CD4-positive, CD25-positive, alpha-beta regulatory T cell (primary cell): ENCODE data around the gene KDM3B. TPM values are rescaled to one million over a fixed set of nuclear protein-coding genes. Genes with fewer than 3 reads are reported as not detected.
A peak's percentile ranks its signal among the peaks of the same experiment; 100 is the strongest.

Experiments
- ATAC-seq, 2 donors: fragments of 150-1000 bp; cut with Tn5 transposase; one replicate each; pipeline ENCODE4 v1.10.0; 2021; ENCODE audit warnings: low read depth in 2 of 2, moderate number of reproducible peaks in 2 of 2, moderate library complexity in 1 of 2
- DNase-seq, 3 donors: peaks; one replicate each; pipeline versions ENCODE4 v3.0.0 to v3.0.0-alpha.2; 2012 to 2022; ENCODE audit warnings: mixed read lengths in 1 of 3
- H3K27ac ChIP-seq: one replicate; pipeline ENCODE4 v1.7.0; 2013; ENCODE audit warnings: mild to moderate bottlenecking, low read length; ENCODE audit not compliant: insufficient read depth, poor library complexity, severe bottlenecking
- H3K27me3 ChIP-seq: one replicate; pipeline ENCODE4 v1.7.0; 2013; ENCODE audit warnings: low read length; ENCODE audit not compliant: control insufficient read depth, insufficient read depth
- H3K36me3 ChIP-seq: one replicate; pipeline ENCODE4 v1.7.0; 2013; ENCODE audit warnings: mild to moderate bottlenecking, low read length, moderate library complexity; ENCODE audit not compliant: control insufficient read depth, insufficient read depth
- H3K4me1 ChIP-seq: 2 replicates; pipeline ENCODE4 v1.7.0; 2013; ENCODE audit warnings: mild to moderate bottlenecking, low read length; ENCODE audit not compliant: insufficient read depth, control insufficient read depth, poor library complexity, severe bottlenecking
- H3K4me3 ChIP-seq: one replicate; pipeline ENCODE4 v1.7.0; 2013; ENCODE audit warnings: low read depth, mild to moderate bottlenecking, low read length, moderate library complexity
- H3K9me3 ChIP-seq, 2 experiments: 1 replicate in 1 of 2; 2 replicates in 1 of 2; pipeline ENCODE4 v1.7.0; 2013; ENCODE audit warnings: low read length in 2 of 2, mild to moderate bottlenecking in 1 of 2, moderate library complexity in 1 of 2; ENCODE audit not compliant: control insufficient read depth in 2 of 2
- H3K27ac Mint-ChIP-seq, 3 donors: one replicate each; pipeline ENCODE4 v1.8.0; 2020 to 2022; ENCODE audit warnings: mild to moderate bottlenecking in 3 of 3, mixed read lengths in 3 of 3, moderate library complexity in 2 of 3
- H3K27me3 Mint-ChIP-seq: one replicate; pipeline ENCODE4 v1.8.0; 2022; ENCODE audit warnings: mild to moderate bottlenecking, mixed read lengths
- H3K36me3 Mint-ChIP-seq: one replicate; pipeline ENCODE4 v1.8.0; 2020; ENCODE audit warnings: mixed read lengths
- H3K4me1 Mint-ChIP-seq, 4 donors: one replicate each; pipeline ENCODE4 v1.8.0; 2020 to 2022; ENCODE audit warnings: mixed read lengths in 4 of 4, mild to moderate bottlenecking in 1 of 4
- H3K4me3 Mint-ChIP-seq, 4 donors: one replicate each; pipeline ENCODE4 v1.8.0; 2020 to 2022; ENCODE audit warnings: mild to moderate bottlenecking in 4 of 4, mixed read lengths in 4 of 4, moderate library complexity in 3 of 4
- H3K9me3 Mint-ChIP-seq, 7 donors: one replicate each; pipeline ENCODE4 v1.8.0; 2020 to 2022; ENCODE audit warnings: mixed read lengths in 7 of 7, mild to moderate bottlenecking in 3 of 7, moderate library complexity in 2 of 7
- polyA plus RNA-seq, 4 donors: library from polyadenylated mRNA; unstranded; fragments of 300-500 nt; fragmentation: Illumina TruSeq; gene quantifications; one replicate each; pipeline ENCODE4 v1.2.3, GENCODE V29; 2021
- total RNA-seq: library from RNA; stranded (reverse); gene quantifications from one replicate; pipeline ENCODE4 v1.2.3, GENCODE V29; 2022

The KDM3B gene
- total and polyA plus RNA-seq, 5 donors from 2014 or later = 12.8 to 77.1 (median 13.8) TPM

DNA sequence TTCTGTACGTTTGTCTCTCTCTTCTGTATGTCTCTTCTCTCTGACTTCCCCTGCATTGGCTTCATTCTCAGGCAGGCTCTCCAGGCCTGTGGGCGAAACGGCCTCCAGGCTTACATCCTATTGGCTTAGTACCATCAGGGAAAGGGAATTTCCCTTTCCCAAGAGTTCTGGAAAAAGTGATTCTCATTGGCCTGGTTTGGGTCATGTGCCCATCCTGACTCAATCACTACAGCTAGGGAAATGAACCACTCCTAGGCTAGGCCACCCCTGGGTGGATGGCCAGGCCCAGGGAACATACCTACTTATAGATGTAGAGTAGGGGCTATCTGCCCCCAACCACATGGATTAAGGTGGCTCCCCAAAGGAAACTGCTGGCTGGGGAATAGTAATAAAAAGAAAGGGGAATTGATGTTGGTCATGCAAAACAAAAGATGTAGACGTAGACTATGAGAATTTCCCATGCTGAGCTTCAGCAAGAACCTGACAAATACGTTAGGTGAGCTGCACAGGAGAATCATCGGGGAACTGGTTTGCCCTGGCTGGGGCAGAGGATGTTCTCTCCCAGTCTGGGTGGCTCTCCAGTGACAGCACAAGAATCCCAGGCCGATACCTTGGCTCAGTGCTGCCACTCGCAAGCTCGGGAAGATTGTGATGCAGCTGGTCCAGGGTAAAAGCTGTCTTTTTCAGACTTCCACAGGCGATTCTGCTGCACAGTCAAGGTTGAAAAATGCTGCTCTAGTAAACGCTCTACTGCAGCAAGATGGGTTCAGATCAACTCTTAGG lies 109.0 kb downstream of the KDM3B start:
- peak overlapping the region in 3 of 4 donors; percentile 28 to 70 (median 33) for H3K4me3 Mint-ChIP-seq
- DNase-seq (no peak), ATAC-seq (no peak)
- peaks cover 0 to 1% (median 0%) of the 10 kb centered on the region in 7 donors for H3K9me3 Mint-ChIP-seq
- H3K27ac Mint-ChIP-seq = peak overlapping the region in 2 of 3 donors; percentile 76 to 88
- peaks cover 49% of the 10 kb centered on the region for H3K4me1 ChIP-seq
- no peaks in the 10 kb centered on the region for H3K27me3 Mint-ChIP-seq
- H3K4me1 Mint-ChIP-seq = peaks cover 8 to 43% (median 24%) of the 10 kb centered on the region in 4 donors
- H3K27ac ChIP-seq = no peak overlapping the region
- H3K27me3 ChIP-seq = no peaks in the 10 kb centered on the region
- peaks cover 3% of the 10 kb centered on the region for H3K36me3 Mint-ChIP-seq
- no peaks in the 10 kb centered on the region for H3K36me3 ChIP-seq
- H3K9me3 ChIP-seq = no peaks in the 10 kb centered on the region
- H3K4me3 ChIP-seq = no peak overlapping the region

DNA sequence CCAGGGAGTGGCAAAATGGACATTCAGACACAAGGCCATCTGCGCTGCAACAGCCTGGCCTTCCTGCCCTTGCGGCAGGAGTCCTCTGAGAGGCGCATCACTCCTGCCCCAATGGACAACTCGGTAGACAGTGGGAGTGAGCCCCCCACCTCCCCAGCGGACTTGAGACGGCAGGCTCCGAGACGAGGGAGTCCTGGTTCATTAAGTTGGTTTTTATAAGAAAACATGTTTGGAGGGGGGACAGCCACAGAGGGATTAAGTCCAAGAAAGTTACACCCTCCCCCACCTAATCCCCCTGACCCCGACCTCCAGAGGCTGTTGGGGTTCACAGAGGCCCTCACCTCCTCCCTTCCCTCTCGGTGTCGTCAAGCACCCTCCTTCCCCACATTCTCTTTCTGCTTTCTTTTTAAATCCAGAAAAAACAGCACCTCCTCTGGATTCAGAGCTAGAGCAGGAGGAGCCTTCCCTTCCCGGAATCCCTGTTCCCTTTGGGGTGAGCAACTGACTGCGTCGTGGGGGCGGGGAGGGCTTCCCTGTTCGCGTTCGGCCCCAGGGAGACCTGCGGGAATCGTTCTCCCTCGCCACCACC lies 111.0 kb downstream of the KDM3B start:
- no peaks in the 10 kb centered on the region for H3K27me3 ChIP-seq
- Mint-ChIP-seq H3K9me3 (peaks cover 0 to 3% (median 0%) of the 10 kb centered on the region in 7 donors), H3K36me3 (peaks cover 13% of the 10 kb centered on the region), H3K27me3 (no peaks in the 10 kb centered on the region), H3K4me1 (peaks cover 8 to 51% (median 38%) of the 10 kb centered on the region in 4 donors), H3K4me3 (peak overlapping the region; percentile 89 to 99 (median 93)), H3K27ac (peak overlapping the region; percentile 80 to 92 (median 91))
- no peaks in the 10 kb centered on the region for H3K9me3 ChIP-seq
- ATAC-seq (no peak), DNase-seq (no peak)
- peaks cover 60% of the 10 kb centered on the region for H3K4me1 ChIP-seq
- peak overlapping the region; percentile 59 for H3K4me3 ChIP-seq
- H3K27ac ChIP-seq = peak overlapping the region; percentile 98
- peaks cover 7% of the 10 kb centered on the region for H3K36me3 ChIP-seq

DNA sequence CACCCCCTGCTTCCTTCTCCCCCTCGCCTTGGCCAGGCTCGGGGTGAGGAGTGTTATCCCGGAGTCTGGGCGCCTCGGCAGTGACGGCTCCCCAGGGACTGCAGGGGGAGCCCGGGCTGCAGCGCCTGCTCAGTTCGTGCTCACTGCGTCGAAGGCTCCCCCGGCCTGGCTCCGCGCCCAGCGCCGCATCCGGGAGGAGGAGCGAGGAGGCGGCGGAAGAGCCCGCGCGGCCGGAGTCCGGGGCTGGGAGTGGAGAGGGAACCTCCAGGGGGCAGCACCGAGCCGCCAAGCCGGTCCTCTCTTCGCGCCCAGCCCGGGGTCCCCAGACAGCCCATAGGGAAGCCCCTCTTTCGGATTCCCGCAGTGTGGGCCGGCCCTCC lies 111.5 kb downstream of the KDM3B start:
- peak overlapping the region; percentile 98 for H3K27ac ChIP-seq
- Mint-ChIP-seq H3K9me3 (peaks cover 0 to 3% (median 0%) of the 10 kb centered on the region in 7 donors), H3K4me3 (peak overlapping the region; percentile 89 to 99 (median 93)), H3K27ac (peak overlapping the region; percentile 14 to 92 (median 91)), H3K36me3 (peaks cover 13% of the 10 kb centered on the region), H3K27me3 (no peaks in the 10 kb centered on the region), H3K4me1 (peaks cover 8 to 49% (median 37%) of the 10 kb centered on the region in 4 donors)
- DNase-seq (peak; percentile 86 to 95 (median 93)), ATAC-seq (peak; percentile 63)
- no peaks in the 10 kb centered on the region for H3K9me3 ChIP-seq
- H3K36me3 ChIP-seq = peaks cover 7% of the 10 kb centered on the region
- H3K27me3 ChIP-seq = no peaks in the 10 kb centered on the region
- H3K4me3 ChIP-seq = peak overlapping the region; percentile 72
- H3K4me1 ChIP-seq = peaks cover 55% of the 10 kb centered on the region

DNA sequence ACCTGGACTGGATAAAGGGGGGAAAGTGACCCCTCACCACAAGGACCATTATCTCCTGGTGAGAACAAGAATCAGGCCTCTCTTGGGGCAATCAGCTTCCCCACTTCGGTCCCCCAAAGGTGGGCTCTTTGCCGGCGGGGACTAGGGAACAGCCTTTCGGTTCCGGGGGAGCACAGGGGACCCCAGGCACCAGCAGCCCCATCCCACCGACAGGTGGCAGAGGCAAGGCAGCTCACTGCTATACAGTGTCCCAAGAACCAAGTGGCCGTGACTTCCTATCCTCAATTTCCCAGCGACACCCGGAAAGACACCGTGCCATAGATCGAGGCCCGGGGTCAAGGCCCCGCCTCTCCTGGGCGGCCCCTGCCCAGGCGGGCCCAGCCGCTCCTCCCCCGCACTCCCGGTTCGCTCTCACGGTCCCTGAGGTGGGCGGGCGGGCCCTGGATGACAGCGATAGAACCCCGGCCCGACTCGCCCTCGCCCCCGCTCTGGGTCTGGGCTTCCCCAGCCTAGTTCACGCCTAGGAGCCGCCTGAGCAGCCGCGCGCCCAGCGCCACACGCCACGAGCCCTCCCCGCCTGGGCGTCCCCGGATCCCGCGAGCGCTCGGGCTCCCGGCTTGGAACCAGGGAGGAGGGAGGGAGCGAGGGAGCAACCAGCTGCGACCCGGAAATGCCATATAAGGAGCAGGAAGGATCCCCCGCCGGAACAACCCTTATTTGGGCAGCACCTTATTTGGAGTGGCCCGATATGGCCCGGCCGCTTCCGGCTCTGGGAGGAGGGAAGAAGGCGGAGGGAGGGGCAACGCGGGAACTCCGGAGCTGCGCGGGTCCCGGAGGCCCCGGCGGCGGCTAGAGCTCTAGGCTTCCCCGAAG lies 112.1 kb downstream of the KDM3B start:
- peak; percentile 74 to 75 for ATAC-seq
- H3K4me1 Mint-ChIP-seq = peaks cover 8 to 46% (median 32%) of the 10 kb centered on the region in 4 donors
- Histone ChIP-seq H3K9me3 (no peaks in the 10 kb centered on the region), H3K27ac (peak overlapping the region; percentile 98), H3K4me3 (peak overlapping the region; percentile 72), H3K27me3 (no peaks in the 10 kb centered on the region), H3K36me3 (peaks cover 7% of the 10 kb centered on the region), H3K4me1 (peaks cover 49% of the 10 kb centered on the region)
- H3K27me3 Mint-ChIP-seq = no peaks in the 10 kb centered on the region
- peaks cover 0 to 3% (median 0%) of the 10 kb centered on the region in 7 donors for H3K9me3 Mint-ChIP-seq
- peak overlapping the region; percentile 14 to 92 (median 91) for H3K27ac Mint-ChIP-seq
- H3K36me3 Mint-ChIP-seq = peaks cover 13% of the 10 kb centered on the region
- H3K4me3 Mint-ChIP-seq = peak overlapping the region; percentile 89 to 99 (median 93)
- peak; percentile 94 to 99 (median 98) for DNase-seq

GRCh38 chr5:138465261-138466124 lies 113.0 kb downstream of the KDM3B start, which contains the start of gene EGR1:
TSS of gene EGR1 (plus strand) at chr5:138465479. CDS start at chr5:138465762, 283 bp downstream.
- Histone ChIP-seq H3K9me3 (no peaks in the 10 kb centered on the region), H3K27me3 (no peaks in the 10 kb centered on the region), H3K36me3 (peaks cover 7% of the 10 kb centered on the region), H3K4me3 (peak within 1 kb of the TSS; percentile 79), H3K4me1 (peaks cover 40% of the 10 kb centered on the region), H3K27ac (peak within 1 kb of the TSS; percentile 98)
- H3K27me3 Mint-ChIP-seq = no peaks in the 10 kb centered on the region
- H3K27ac Mint-ChIP-seq = peak within 1 kb of the TSS; percentile 14 to 92 (median 91)
- peaks cover 10 to 37% (median 29%) of the 10 kb centered on the region in 4 donors for H3K4me1 Mint-ChIP-seq
- H3K36me3 Mint-ChIP-seq = peaks cover 13% of the 10 kb centered on the region
- peak; percentile 94 to 97 (median 96) for DNase-seq
- peak; percentile 66 to 69 for ATAC-seq
- H3K4me3 Mint-ChIP-seq = peak within 1 kb of the TSS; percentile 89 to 99 (median 93)
- H3K9me3 Mint-ChIP-seq = peaks cover 0 to 3% (median 0%) of the 10 kb centered on the region in 7 donors

- peaks cover 0 to 3% (median 0%) of the 10 kb centered on the region in 7 donors for H3K9me3 Mint-ChIP-seq
- DNase-seq (peak; percentile 10 to 30 (median 20)), ATAC-seq (no peak)
- Histone ChIP-seq H3K27ac (peak overlapping the region; percentile 43), H3K4me1 (peaks cover 39% of the 10 kb centered on the region), H3K27me3 (no peaks in the 10 kb centered on the region), H3K9me3 (no peaks in the 10 kb centered on the region), H3K4me3 (peak overlapping the region; percentile 79), H3K36me3 (peaks cover 7% of the 10 kb centered on the region)
- no peaks in the 10 kb centered on the region for H3K27me3 Mint-ChIP-seq
- H3K36me3 Mint-ChIP-seq = peaks cover 13% of the 10 kb centered on the region
- peak overlapping the region; percentile 87 to 99 (median 92) for H3K4me3 Mint-ChIP-seq
- H3K27ac Mint-ChIP-seq = peak overlapping the region in 2 of 3 donors; percentile 75 to 87
- peaks cover 4 to 31% (median 22%) of the 10 kb centered on the region in 4 donors for H3K4me1 Mint-ChIP-seq
These were observed 113.8 kb downstream of the KDM3B start for GRCh38 chr5:138466125-138466899.
